AG08396 (cell line): ENCODE data around the gene DELE1.
"Not testable (repeated sequence)": the region's sequence is repeated elsewhere in the genome, so short reads cannot be mapped to it uniquely, and the experiment has no call there.

ENCODE experiments used
- DNase-seq: peaks from one replicate; pipeline ENCODE4 v3.0.0; 2012; ENCODE audit warnings: low spot score, mixed read lengths

Gene DELE1

DNA sequence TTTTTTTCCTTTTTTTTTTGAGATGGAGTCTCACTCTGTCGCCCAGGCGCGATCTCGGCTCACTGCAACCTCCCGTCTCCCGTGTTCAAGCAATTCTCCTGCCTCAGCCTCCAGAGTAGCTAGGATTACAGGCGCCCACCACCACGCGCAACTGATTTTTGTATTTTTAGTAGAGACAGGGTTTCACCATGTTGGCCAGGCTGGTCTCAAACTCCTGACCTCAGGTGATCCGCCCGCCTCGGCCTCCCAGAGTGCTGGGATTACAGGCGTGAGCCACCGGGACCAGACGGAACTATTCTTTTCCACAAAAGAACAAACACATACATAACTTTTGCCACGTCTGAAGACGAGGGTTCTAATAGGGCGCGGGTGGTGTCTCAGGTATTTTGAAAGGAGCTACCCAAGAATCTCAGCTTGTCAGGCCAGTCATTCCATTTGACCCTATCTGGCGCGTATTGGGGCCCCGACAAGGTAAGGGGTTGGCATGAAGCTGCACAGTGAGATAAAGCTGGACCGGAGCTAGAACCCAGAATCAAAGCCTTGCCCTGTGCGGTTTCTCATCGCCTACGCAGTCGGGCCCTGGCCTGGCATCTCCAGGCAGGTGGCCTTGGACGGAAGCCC lies 734 bp upstream of the DELE1 start:
- DNase-seq: not testable (repeated sequence)

DNA sequence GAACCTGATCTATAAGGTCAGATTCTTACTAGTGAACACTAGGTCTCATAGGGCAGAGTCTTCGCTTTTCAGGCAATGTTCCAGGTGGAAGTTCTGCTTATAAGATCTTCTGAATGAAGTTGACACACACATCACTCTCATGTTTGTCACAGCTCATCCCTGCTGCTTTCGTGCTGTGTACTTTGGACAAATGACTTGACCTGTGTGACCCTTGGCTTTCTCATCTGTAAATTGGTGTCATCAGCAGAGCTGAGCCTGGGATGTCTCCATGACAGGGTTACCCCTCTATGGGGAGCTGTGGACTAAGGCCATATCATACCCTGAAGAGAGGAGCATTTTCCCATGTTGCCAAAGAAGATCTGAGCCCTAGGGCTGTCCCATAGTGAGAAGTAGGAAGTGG lies 2.8 kb downstream of the DELE1 start:
- DNase-seq: no peak

DNA sequence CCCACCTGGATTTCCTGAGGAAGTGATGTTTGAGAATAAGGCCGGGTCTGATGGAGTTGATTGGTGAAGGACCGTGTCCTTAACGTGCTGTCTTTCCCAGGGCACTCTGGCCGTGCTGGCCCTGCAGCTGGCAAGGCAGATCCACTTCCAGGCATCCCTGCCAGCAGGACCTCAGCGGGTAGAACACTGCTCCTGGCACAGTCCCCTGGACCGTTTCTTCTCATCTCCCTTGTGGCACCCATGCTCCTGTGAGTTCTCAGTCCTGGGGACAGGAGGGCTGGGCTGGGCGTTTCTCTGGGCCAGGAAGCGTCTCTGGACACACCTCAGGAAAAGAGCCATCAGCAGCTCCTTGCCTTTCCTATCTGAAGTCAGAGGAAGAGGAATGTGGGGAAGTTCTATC lies 4.4 kb downstream of the DELE1 start:
- no peak for DNase-seq

DNA sequence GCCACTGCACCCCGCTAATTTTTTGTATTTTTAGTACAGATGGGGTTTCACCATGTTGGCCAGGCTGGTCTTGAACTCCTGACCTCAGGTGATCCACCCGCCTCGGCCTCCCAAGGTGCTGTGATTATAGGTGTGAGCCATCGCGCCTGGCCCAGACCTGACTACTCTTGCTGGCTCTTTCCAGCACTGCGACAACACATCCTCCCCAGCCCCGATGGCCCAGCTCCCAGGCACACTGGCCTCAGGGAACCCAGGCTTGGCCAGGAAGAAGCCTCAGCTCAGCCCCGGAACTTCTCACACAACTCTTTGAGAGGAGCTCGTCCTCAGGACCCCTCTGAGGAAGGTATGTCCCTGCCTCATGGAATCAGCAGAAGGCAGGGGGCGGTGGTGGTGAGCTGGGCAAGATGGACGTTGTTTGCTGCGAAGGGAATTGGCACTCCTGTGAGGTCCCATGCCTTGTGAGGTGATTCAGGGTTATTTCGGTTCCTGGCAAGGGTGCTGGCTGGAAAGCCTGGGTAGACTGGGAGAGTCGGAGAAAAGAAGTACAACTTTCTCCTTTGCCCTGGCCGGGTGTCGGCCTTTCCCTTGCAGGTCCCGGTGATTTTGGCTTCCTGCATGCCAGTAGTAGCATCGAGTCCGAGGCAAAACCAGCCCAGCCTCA lies 5.9 kb downstream of the DELE1 start:
- DNase-seq: no peak

DNA sequence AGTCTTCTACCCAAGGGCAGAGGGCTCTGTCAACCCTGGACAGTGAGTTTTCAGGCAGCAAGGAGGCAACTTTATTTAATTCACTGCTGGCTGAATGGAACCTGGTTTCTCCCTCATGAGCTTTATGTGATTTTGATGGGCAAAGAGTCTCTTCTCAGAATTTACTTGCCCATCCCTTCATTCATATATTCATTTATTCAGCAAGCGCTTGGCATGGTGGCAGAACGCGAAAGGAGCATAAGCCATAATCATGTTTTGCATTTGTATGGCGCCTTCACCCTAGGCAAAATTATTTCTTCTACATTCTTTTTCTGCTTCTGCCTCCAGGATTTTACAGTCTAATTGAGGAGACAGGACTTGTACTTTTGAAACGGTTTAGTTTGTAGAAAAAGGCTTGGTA lies 8.0 kb downstream of the DELE1 start:
- DNase-seq: no peak

DNA sequence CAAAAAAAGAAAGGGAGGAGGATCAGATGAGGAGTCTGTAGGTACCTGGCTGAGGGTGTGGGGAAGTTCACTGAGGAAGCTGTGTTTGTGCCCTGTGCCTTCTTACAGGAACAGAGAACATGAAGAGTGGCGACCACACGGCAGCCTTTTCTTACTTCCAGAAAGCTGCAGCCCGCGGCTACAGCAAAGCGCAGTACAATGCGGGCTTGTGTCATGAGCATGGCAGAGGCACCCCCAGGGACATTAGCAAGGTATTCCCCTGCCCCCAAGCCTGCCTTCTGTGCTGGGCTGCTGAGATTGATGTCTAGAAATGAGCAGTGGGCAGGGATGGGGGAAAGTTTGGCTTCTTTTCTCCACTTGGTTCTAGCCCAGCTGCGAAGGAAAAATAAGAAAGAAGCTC lies 9.5 kb downstream of the DELE1 start:
- DNase-seq: no peak

DNA sequence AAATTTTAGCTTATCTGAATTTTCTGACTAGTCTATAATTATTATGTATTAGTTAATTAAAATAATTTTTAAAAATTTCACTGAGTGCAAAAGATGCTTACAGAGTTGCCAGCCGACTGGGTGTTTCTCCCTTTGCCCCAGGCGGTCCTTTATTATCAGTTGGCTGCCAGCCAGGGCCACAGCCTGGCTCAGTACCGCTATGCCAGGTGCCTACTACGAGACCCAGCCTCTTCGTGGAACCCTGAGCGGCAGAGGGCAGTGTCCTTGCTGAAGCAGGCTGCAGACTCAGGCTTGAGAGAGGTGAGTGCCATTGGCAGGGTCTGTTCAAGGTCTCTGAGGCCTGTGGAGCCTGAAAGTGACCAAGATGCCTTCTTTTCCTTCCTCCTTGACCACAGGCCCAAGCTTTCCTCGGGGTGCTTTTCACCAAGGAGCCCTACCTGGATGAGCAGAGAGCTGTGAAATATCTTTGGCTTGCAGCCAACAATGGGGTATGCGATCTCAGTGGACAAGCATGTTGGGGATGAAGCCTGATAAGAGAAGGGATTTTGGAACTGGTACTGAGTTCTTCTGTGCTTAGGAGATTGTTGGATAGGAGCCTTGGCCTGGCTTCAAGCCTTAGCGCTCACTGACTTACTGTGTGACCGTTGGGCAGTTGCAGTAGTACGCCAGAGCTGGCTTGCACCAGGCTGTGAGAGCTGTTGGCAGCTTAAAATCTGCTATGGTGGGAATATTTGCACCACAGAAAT lies 10.6 kb downstream of the DELE1 start:
- no peak for DNase-seq

DNA sequence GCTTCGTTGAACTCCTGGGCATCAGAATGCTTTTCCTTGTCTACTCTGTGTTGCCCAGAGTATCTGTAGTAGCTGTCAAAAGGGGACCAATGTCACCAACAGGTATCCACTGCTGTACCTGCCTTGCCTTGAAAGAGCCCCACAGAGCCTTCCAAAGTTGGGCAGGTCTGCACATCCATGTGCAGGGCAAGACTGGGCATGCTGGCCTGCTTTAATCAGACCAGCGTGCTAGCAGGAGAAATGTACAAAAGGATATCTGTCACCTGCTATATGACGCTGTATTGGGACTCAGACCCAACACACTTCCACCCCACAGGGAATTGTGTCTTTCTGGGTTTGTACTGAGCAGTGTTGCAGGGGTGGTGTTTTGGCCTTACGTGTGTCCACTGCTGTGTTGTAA lies 11.9 kb downstream of the DELE1 start:
- DNase-seq: no peak

DNA sequence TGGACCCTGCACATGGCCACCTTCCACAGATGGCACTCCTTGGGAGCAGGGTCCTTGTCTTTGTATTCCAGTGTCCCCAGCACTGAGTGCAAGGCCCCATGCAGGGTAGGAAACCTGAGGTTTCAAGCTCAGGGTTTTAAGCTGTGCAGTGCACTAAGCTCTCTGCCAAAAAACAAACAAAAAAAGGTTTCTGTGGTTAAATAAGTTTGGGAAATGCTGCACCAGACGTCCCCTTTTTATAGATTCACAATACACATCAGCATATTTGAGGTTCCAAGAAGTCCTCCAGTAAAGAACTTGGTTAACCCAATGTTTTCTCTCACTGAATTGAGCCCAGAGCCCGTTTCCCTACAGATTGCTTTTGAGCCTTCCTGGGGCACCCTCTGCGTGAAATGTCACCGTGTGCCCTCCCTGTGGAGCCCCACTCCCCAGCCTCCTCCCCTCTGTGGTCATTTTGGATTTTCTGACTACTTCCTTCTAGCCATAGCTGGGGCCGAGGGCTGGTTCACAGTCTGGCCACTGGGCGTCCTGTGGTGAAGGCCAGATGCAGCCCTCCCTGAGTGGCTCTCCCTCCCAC lies 17.1 kb downstream of the DELE1 start:
- peak; percentile 58 for DNase-seq

DNA sequence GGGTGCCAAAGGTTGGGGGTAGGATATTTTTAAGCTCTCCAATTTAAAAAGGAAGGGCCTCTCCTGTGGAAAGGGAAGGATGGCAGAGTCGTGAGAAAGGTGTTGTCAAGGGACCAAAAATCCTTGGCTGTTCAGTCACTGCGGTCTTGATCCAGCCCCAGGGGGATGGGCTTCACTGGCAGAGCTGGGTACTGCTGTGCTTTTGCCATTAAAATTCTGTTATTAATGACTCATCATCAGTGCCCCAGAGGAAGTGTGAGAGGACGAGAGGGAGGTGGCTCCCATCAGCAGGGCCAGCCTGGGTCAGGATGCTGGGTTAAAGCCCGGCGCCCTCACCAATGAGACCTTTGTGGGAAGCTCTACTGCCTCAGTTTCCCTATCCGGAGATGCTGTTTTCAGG lies 17.6 kb downstream of the DELE1 start:
- peak; percentile 52 for DNase-seq

DNA sequence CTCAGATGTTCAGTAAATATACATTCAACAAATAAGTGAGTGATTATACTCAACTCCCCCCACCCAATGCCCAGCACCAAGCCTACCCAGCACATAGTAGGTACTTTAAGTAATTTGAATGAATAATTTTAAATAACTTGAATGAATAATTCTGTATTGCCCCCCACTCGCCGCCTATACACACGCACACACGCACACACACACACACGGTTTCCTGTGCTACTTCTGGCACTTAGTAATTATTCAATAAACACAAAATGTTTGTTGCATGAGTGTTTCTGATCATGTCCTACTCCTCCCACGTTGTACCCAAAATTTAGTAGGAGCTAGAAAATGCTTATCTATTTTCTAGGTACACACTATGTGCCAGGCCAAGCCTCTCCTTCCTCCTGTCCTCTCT lies 18.1 kb downstream of the DELE1 start:
- no peak for DNase-seq

DNA sequence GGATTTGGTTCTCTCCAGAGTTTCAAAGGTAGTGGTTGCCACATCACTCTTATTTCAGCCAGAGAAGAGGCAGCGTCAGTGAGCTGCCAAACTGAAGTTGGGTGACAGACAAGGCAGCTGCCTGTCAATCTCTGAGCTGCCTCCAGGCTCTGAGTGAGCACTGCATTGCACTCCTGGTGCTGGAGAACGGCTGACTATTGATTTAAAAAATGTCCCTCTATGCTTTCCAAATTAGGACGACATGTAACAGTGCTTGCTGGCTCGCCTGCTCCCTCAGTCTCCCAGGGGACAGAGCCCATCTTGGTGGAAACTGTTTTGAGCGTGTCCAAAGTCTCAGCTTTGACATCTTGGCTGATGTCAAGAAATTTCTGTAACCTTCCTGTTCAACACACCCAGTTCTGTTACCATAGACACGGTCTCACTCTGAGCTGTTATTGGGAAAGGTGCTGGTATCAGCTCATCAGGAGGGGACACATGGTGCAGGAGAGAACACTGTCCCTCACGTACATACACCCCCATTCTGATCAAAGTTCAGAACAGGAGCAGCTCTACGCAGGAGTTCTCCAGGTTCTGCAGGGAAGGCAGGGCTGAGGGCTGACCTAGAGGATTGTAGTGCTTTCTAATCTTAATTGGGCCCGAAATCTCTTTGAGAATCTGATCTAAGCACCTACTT lies 18.6 kb downstream of the DELE1 start:
- no peak for DNase-seq

DNA sequence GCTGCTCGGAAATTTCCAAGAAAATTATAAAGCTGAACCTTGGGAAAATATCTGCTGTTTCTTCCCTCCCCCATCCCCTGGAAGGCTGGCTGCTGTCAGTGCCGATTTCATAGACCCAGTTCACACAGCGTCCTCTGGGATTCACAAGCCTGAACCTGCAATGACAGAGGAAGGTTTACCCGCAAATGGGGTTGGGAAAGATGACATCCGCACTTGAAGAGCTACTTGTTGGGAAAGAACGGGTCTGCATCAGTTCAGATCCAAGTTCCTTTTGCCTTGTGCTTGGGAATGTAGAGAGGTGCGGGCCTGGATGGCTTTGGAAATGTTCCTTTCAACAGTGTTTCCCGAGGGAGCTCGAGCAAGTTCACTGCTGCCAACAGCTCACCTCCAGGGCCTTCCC lies 20.4 kb downstream of the DELE1 start:
- DNase-seq: no peak

DNA sequence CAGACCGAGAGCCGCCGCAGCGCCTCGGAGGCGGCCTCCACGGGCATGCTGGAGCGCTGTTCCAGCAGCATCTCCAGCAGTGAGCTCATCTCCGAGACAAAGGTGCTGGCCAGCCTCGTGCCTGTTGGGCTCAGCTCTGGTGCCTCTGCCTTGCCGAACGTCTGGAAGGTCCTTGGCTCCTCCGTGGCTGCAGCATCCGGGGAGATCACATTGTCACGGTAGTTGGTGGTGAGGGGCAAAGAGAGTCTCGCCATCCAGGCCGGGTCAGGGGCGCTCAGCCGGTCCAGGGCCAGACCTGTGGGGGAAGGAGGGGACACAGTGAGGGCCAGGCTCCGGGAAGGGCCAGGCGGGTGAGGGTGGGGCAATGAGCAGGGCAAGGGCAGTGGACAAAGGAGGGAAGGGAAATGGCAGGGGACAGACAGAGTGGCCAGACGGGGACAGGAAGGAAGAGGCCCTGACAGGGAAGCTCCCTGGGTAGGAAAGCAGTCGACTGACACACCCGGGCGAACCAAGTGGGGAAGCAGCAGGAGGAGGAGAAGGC lies 21.9 kb downstream of the DELE1 start:
- DNase-seq: no peak

DNA sequence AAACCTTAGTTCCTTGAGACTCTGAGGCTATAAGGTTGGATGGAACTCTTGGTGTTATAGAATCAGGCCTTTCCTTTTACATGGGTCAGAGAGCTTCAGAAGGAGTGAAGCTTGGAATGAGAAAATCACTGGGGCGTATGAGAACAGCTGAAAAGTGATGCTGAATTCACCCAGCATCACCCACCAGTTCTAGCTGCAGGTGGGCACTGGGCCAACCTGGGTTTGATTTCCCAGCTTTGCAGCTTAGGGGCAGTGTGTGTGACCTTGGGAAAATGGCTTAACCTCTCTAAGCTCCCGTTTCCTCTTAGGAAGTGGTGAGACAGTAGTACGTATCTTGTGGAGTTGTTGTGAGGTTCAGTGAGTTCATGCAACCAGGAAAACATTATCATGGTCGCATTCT lies 23.6 kb downstream of the DELE1 start:
- no peak for DNase-seq

DNA sequence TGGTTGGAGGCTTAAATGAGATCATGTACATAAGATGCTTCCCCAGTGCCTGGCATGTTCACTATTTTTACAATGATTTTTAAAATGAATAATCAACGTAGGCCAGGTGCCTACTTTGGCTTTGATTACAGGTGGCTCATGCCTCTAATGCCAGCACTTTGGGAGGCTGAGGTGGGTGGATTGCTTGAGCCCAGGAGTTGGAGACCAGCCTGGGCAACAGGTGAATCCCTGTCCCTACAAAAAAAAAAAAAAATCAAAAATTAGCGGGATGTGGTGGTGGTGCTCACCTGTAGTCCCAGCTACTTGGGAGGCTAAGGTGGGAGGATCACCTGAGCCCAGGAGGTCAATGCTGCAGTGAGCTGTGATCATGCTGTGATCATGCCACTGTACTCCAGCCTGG lies 25.1 kb downstream of the DELE1 start:
- DNase-seq: no peak

DNA sequence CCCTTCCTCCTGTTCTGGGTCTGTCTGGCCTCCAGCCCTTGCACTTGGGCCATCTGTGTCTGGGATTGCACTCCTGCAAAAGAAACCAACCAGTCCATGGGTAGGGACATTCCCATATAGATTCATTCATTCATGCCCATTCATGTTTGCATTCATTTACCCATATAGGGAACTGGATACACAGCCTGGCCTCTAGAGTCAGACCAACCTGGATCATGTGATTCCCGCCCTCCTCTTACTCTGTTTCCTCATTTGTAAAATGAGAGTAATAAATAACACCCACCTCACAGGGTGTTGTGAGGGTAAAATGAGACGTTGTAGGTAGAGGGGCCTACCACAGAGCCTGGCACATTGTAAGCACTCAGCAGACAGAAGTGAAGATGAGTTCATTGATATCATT lies 25.8 kb downstream of the DELE1 start:
- no peak for DNase-seq

DNA sequence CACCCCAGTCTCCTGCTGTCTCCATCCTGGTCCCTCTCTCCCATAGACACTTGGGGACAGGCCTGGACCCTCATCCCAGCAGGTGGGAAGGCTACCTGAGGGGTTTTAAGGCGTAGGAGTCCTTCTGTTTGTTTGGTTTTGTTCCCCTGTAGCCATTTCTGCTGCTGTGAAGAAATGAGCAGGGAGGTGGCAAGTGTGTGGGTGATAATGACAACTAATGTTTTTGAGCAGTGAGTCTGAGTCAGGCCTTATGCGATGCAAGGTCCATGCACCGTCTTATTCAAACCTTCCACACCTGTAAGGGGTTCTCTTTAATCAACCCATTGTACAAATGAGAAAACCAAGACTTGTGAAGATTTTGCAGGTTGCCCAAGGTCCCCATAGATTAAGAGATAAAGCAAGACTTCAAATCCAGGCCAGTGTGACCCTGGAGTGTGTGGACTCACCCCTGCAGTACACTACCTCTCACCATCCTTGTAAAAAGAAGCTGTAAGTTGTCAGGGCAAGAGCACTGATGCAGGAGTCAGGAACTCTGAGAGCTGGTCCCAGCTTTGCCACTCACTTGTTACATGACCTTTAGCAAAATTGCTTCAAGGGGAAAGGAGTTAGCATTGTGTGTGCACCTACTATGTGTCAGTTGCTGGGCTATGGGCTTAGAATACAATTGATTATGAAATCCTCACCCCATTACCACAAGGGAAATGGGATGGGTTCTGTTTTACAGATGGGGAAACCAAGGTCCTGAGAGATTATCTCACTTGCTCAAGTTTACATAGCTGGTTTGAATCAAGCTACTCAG lies 26.7 kb downstream of the DELE1 start:
- DNase-seq: no peak

DNA sequence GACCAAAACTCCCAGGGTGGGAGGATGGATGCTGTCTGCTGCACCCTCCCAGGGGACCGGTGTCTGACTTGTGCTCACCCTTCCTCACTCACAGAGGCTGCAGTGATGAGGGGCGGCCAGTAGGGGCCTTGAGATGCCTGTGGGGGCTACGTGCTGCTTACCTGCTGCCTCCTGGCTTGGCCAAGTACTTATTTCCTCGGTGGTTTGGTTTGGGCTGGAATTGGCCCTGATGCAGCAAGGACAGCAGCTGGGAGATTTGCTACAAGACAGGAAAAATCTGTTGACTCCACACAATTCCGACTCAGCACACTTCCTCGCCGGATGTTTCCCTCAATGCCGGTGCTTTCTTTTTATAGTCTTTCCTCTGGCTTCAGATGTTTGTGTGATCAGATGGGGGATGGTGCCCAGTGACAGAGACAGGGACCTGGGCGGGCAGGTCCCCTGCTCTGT lies 27.7 kb downstream of the DELE1 start:
- no peak for DNase-seq

DNA sequence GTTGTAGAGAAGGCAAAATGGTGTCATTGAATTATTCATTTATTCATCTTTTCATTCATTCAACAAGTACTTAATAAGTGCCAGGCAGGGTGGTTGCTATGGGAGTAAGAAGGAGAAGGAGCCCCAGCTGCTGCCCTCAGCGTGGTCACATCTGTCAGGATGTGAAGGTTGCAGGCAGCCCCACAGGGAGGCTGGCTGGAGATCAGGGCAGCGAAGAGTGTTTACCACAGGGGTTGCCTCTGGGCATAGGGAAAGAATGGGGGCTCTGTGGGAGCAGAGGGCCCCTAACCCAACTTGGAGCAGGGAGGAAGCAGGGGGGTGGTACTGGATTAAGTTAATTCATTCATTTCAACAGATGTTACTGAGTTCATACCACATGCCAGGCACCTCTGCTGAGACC lies 28.3 kb downstream of the DELE1 start:
- DNase-seq: no peak

DNA sequence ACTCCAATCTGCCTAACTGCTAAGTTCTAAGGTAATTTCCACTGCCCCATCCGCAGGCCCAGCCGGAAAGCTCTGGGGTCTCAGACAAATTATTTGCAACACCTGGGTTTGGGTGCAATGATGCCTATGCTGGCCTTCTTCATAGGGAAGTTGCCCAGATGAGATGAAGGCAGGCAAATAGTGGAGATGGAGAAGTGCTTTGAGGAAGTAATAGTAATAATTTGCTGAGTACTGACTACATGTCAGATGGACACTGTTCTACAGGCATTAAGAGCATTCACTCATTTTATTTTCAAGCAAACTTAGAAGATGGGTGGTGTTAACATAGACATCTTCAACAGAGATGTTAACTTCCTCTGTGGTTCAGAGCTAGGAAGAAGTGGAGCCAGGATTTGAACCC lies 30.5 kb downstream of the DELE1 start:
- DNase-seq: no peak
